Measurements from ENCODE around the gene GRIFIN.

DNA sequence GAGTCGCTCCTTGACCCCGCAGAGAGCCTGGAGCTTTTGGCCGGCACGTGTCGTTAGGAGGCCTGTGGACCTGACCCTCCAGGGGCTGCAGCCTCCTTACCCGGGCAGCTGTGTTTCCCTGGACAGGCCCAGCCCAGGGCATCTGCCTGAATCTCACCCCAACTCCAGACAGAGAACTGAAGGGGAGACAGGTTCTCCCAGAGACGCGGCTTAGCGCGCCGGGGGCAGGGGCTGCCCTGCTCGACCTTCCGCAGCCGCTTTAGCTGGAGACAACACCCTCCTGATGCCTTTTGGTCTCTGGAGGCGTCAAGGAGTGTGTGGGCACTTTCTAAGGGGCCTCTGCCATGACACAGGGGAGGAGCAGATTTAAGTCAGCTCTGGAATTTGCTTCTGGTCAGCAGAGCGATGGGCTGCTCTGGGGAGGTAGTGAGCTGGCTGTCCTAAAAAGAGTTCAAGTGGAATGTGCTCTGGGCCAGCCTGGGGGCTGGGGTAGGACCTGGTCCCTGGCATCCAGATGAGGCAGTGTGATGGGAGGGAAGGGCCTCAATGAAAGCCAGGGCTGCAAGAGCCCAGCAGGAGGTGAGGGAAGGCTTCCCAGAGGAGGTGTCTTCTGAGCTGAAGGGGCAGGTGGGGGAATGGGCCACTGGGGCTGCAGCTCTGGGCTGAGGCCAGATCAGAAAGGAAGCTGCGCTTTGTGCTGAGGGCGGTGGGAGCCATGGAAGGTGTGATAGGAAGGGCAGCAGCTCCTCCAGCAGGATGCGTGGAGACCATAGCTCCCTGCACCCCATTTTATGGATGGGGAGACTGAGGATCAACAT, 5.8 kb downstream of the GRIFIN start:
- TF ChIP-seq CTCF (IDR thresholded peaks at IDR 0.05; ENCODE audit: low read depth, low read length, poor library complexity, severe bottlenecking) (no peak), EZH2phosphoT487 (IDR thresholded peaks at IDR 0.05; ENCODE audit: borderline replicate concordance, low read length) (no peak)
